Lower leg skin (tissue), 4 donors: ENCODE measurements around the gene EGFLAM. TPM values are rescaled to one million over a fixed set of nuclear protein-coding genes. Genes with fewer than 3 reads are reported as not detected.

Source experiments
- DNase-seq, 2 donors: peaks; one replicate each; pipeline ENCODE4 v3.0.0-alpha.2; 2019; ENCODE audit warnings: low spot score in 2 of 2
- H3K4me3 ChIP-seq: fragments of 200-600 bp; sonication (generic); 2 replicates; pipeline ENCODE4 v1.5.1; 2017; ENCODE audit warnings: mild to moderate bottlenecking, low read depth; ENCODE audit not compliant: poor library complexity, severe bottlenecking
- CTCF ChIP-seq, 3 donors: fragments of 450-650 bp; IDR thresholded peaks; one replicate each; pipeline ENCODE4 v1.5.1; 2016; ENCODE audit warnings: antibody characterized with exemption in 3 of 3, mild to moderate bottlenecking in 3 of 3, moderate library complexity in 2 of 3
- POLR2A ChIP-seq, 2 donors: fragments of 450-650 bp; IDR thresholded peaks; one replicate each; pipeline ENCODE4 v1.6.1; 2016 to 2017; ENCODE audit warnings: antibody characterized with exemption in 2 of 2, mild to moderate bottlenecking in 1 of 2, moderate library complexity in 1 of 2
- WGBS, 2 donors: methylation state at CpG; one replicate each; pipeline ENCODE4 v1.1.5; 2018; 5-methylcytosine and 5-hydroxymethylcytosine counted together
- intact Hi-C: fragments of 100-400 bp; cut with DNase I; formaldehyde crosslinking; loops from one replicate; pipeline ENCODE4 v1.15.0; 2023; ENCODE audit warnings: low total_unique reads
- total RNA-seq, 4 donors: library from RNA; depleted of rRNA; stranded (reverse); fragments of >200 nt; gene quantifications; one replicate each; pipeline ENCODE4 v1.1.0, GENCODE V29; 2016

The EGFLAM gene
- total RNA-seq, 4 donors from 2014 or later, result 0.72 to 4.4 (median 2.7) TPM

DNA sequence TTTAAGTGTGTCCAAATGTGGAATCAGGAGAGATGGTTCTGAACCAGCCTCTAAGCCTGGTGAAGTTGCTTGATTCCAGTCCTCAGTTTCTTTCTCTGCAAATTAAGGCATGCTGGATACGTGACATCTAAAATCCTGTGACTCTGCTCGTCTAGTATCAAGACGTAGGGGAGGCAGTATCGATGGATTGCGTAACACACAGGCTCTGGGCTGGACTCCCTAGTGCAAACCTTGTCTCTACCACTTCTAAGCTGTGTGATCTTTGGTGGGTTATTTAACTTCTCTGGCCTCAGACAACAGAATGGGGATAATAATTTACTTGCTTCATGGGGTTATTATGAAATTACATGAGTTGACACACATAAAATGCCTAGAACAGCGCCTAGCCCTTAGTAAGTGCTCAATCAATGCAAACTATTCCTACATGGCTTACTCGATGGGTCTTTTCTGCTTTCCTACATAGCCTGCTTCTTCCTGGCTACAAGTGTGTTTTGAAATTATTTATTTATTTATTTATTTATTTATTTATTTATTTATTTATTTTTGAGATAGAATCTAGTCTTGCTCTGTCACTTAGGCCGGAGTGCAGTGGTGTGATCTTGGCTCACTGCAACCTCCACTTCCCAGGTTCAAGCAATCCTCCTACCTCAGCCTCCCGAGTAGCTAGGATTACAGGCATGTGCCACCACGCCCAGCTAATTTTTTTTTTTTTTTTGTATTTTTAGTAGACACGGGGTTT lies 102.1 kb downstream of the EGFLAM start:
- no peak for DNase-seq
- TF ChIP-seq POLR2A (IDR thresholded peaks at IDR 0.05) (no peak), CTCF (IDR thresholded peaks at IDR 0.05) (no peak)
- H3K4me3 ChIP-seq, result no peak overlapping the region
- intact Hi-C loops, result no loop called here
- WGBS, 2 donors, result 91 to 93% methylated on average over 11 of the region's 11 CpGs

DNA sequence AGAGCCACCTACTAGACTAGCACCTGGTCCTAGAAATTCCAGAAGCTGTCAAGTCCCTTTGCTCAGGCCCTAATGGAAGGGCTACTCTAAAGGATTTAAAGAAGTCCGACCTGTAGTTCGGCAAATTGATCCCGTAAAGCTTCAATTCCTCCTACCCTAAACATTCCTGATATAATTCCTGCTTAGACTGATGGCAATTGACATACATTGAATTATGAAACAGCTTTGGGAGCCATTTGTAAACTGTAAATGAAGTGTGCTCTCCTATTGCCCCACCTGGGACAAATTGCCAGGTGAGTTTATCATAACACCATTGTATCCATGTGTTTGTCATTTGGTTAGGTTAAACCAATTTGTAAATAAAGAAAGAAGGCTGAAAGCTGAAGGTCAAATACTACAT lies 104.4 kb downstream of the EGFLAM start:
- TF ChIP-seq POLR2A (IDR thresholded peaks at IDR 0.05) (no peak), CTCF (IDR thresholded peaks at IDR 0.05) (no peak)
- 91% methylated on average over 3 of the region's 3 CpGs for WGBS, 2 donors
- intact Hi-C loops, result no loop called here
- no peak overlapping the region for H3K4me3 ChIP-seq
- no peak for DNase-seq

- no peak for DNase-seq
- H3K4me3 ChIP-seq, result no peak overlapping the region
- intact Hi-C loops, result no loop called here
- 78 to 79% methylated on average over 2 of the region's 2 CpGs for WGBS, 2 donors
- TF ChIP-seq POLR2A (IDR thresholded peaks at IDR 0.05) (no peak), CTCF (IDR thresholded peaks at IDR 0.05) (no peak)
These were observed 106.5 kb downstream of the EGFLAM start for GRCh38 chr5:38364825-38365224.

- intact Hi-C loops, result no loop called here
- no peak overlapping the region for H3K4me3 ChIP-seq
- TF ChIP-seq CTCF (IDR thresholded peaks at IDR 0.05), result no peak
- DNase-seq, result no peak
- 72 to 74% methylated on average over 3 of the region's 3 CpGs for WGBS, 2 donors
These were observed 109.1 kb downstream of the EGFLAM start for GRCh38 chr5:38367410-38367809.

DNA sequence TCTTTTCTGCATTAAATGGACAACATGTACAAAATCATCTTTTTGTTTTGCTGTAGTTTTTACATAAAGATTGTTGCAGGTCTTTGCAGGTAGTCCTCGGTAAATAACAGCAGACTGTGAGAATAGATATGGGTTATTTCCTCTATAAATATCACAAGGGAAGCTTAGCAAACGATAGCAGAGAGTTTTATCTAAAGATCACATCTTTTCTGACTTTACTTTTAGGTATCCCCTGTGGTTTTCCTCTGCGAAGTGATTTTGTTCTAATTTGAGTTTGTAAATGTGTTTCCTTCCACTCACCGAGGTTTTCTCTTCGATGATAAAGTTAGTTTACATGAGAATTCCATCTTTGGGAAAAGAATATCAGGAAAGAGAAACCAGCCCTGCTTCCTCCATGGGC lies 109.6 kb downstream of the EGFLAM start:
- intact Hi-C loops, result no loop called here
- DNase-seq, result no peak
- H3K4me3 ChIP-seq, result no peak overlapping the region
- TF ChIP-seq POLR2A (IDR thresholded peaks at IDR 0.05) (no peak), CTCF (IDR thresholded peaks at IDR 0.05) (no peak)
- WGBS, 2 donors, result 45 to 49% methylated on average over 5 of the region's 5 CpGs

GRCh38 chr5:38369692-38370091 lies 111.3 kb downstream of the EGFLAM start:
- 66 to 69% methylated on average over 5 of the region's 5 CpGs for WGBS, 2 donors
- no peak overlapping the region for H3K4me3 ChIP-seq
- intact Hi-C loops, result no loop called here
- TF ChIP-seq CTCF (IDR thresholded peaks at IDR 0.05) (no peak), POLR2A (IDR thresholded peaks at IDR 0.05) (no peak)
- DNase-seq, result no peak
